ENCODE measurements around the gene RNF17. TPM values are rescaled to one million over a fixed set of nuclear protein-coding genes. Genes with fewer than 3 reads are reported as not detected.

RNF17 gene
- total RNA-seq, 2 experiments from 2014 or later = not detected

- no peaks in the 10 kb centered on the region for H3K4me1 Mint-ChIP-seq
- H3K4me3 Mint-ChIP-seq = no peak overlapping the region
- peaks cover 25% of the 10 kb centered on the region for H3K27me3 Mint-ChIP-seq
- peaks cover 8% of the 10 kb centered on the region for H3K36me3 Mint-ChIP-seq
- DNase-seq (no peak), ATAC-seq (no peak)
- CTCF ChIA-PET = no interaction called here
- no peaks in the 10 kb centered on the region for H3K9me3 Mint-ChIP-seq (ENCODE audit: low read depth)
- no peak overlapping the region for H3K27ac Mint-ChIP-seq
Measured at GRCh38 chr13:24878340-24878739, 114.4 kb downstream of the RNF17 start.

- DNase-seq = no peak
- H3K4me1 Mint-ChIP-seq = no peaks in the 10 kb centered on the region
Measured at GRCh38 chr13:24882665-24883064, 118.7 kb downstream of the RNF17 start.

GRCh38 chr13:24887759-24888158 is 123.8 kb downstream of the RNF17 start:
- H3K9me3 Mint-ChIP-seq (ENCODE audit: low read depth) = no peaks in the 10 kb centered on the region
- no peak overlapping the region for H3K4me3 Mint-ChIP-seq
- peaks cover 34% of the 10 kb centered on the region for H3K36me3 Mint-ChIP-seq
- CTCF ChIA-PET = no interaction called here
- H3K27ac Mint-ChIP-seq = no peak overlapping the region
- DNase-seq (no peak), ATAC-seq (no peak)
- no peaks in the 10 kb centered on the region for H3K27me3 Mint-ChIP-seq
- H3K4me1 Mint-ChIP-seq = peaks cover 2% of the 10 kb centered on the region

More at GRCh38 chr13:24882665-24883064, 118.7 kb downstream of the RNF17 start:
- H3K4me3 Mint-ChIP-seq = no peak overlapping the region
- H3K36me3 Mint-ChIP-seq = peaks cover 11% of the 10 kb centered on the region
- no peaks in the 10 kb centered on the region for H3K9me3 Mint-ChIP-seq (ENCODE audit: low read depth)
- CTCF ChIA-PET = no interaction called here
- no peak overlapping the region for H3K27ac Mint-ChIP-seq
- ATAC-seq = no peak
- no peaks in the 10 kb centered on the region for H3K27me3 Mint-ChIP-seq

GRCh38 chr13:24888291-24888931 is 124.4 kb downstream of the RNF17 start:
- DNase-seq = no peak
- ATAC-seq = no peak
- Mint-ChIP-seq H3K27me3 (no peaks in the 10 kb centered on the region), H3K4me1 (peaks cover 2% of the 10 kb centered on the region), H3K4me3 (no peak overlapping the region), H3K9me3 (ENCODE audit: low read depth) (no peaks in the 10 kb centered on the region), H3K27ac (no peak overlapping the region), H3K36me3 (peaks cover 34% of the 10 kb centered on the region)
- CTCF ChIA-PET = no interaction called here

- DNase-seq (no peak), ATAC-seq (no peak)
- H3K4me3 Mint-ChIP-seq = no peak overlapping the region
- H3K4me1 Mint-ChIP-seq = peaks cover 2% of the 10 kb centered on the region
- no peak overlapping the region for H3K27ac Mint-ChIP-seq
- no peaks in the 10 kb centered on the region for H3K27me3 Mint-ChIP-seq
- peaks cover 39% of the 10 kb centered on the region for H3K36me3 Mint-ChIP-seq
- no peaks in the 10 kb centered on the region for H3K9me3 Mint-ChIP-seq (ENCODE audit: low read depth)
- CTCF ChIA-PET = no interaction called here
Measured at GRCh38 chr13:24890256-24890655, 126.3 kb downstream of the RNF17 start.

- Mint-ChIP-seq H3K27me3 (no peaks in the 10 kb centered on the region), H3K4me1 (peaks cover 2% of the 10 kb centered on the region), H3K9me3 (ENCODE audit: low read depth) (no peaks in the 10 kb centered on the region), H3K27ac (no peak overlapping the region), H3K36me3 (peaks cover 38% of the 10 kb centered on the region), H3K4me3 (no peak overlapping the region)
- ATAC-seq (no peak), DNase-seq (no peak)
- CTCF ChIA-PET = no interaction called here
Measured at GRCh38 chr13:24891476-24892108, 127.6 kb downstream of the RNF17 start.

- H3K27me3 Mint-ChIP-seq = no peaks in the 10 kb centered on the region
- peaks cover 39% of the 10 kb centered on the region for H3K36me3 Mint-ChIP-seq
- H3K27ac Mint-ChIP-seq = no peak overlapping the region
- CTCF ChIA-PET = no interaction called here
- no peak for DNase-seq
- H3K9me3 Mint-ChIP-seq (ENCODE audit: low read depth) = no peaks in the 10 kb centered on the region
- H3K4me1 Mint-ChIP-seq = peaks cover 2% of the 10 kb centered on the region
- ATAC-seq = no peak
- H3K4me3 Mint-ChIP-seq = no peak overlapping the region
Measured at GRCh38 chr13:24892829-24893228, 128.9 kb downstream of the RNF17 start.

- ATAC-seq = no peak
- Mint-ChIP-seq H3K27me3 (no peaks in the 10 kb centered on the region), H3K4me3 (no peak overlapping the region), H3K4me1 (no peaks in the 10 kb centered on the region), H3K9me3 (ENCODE audit: low read depth) (no peaks in the 10 kb centered on the region), H3K36me3 (peaks cover 39% of the 10 kb centered on the region), H3K27ac (no peak overlapping the region)
- DNase-seq = no peak
- CTCF ChIA-PET = no interaction called here
Measured at GRCh38 chr13:24893863-24894262, 129.9 kb downstream of the RNF17 start.

- no peak overlapping the region for H3K4me3 Mint-ChIP-seq
- no peaks in the 10 kb centered on the region for H3K9me3 Mint-ChIP-seq (ENCODE audit: low read depth)
- ATAC-seq = no peak
- CTCF ChIA-PET = no interaction called here
- no peak for DNase-seq
- H3K36me3 Mint-ChIP-seq = peaks cover 41% of the 10 kb centered on the region
- H3K27ac Mint-ChIP-seq = no peak overlapping the region
- no peaks in the 10 kb centered on the region for H3K4me1 Mint-ChIP-seq
- H3K27me3 Mint-ChIP-seq = no peaks in the 10 kb centered on the region
Measured at GRCh38 chr13:24894277-24894971, 130.5 kb downstream of the RNF17 start.

GRCh38 chr13:24894972-24895300 is 131.0 kb downstream of the RNF17 start:
- CTCF ChIA-PET = no interaction called here
- DNase-seq (no peak), ATAC-seq (no peak)
- Mint-ChIP-seq H3K36me3 (peaks cover 41% of the 10 kb centered on the region), H3K4me1 (no peaks in the 10 kb centered on the region), H3K4me3 (no peak overlapping the region), H3K27ac (no peak overlapping the region), H3K27me3 (no peaks in the 10 kb centered on the region), H3K9me3 (ENCODE audit: low read depth) (no peaks in the 10 kb centered on the region)

- Mint-ChIP-seq H3K36me3 (peaks cover 38% of the 10 kb centered on the region), H3K9me3 (ENCODE audit: low read depth) (no peaks in the 10 kb centered on the region), H3K4me1 (no peaks in the 10 kb centered on the region), H3K27ac (no peak overlapping the region), H3K27me3 (no peaks in the 10 kb centered on the region), H3K4me3 (no peak overlapping the region)
- no peak for DNase-seq
- no peak for ATAC-seq
- CTCF ChIA-PET = no interaction called here
Measured at GRCh38 chr13:24896061-24896460, 132.1 kb downstream of the RNF17 start.

- H3K27me3 Mint-ChIP-seq = no peaks in the 10 kb centered on the region
- CTCF ChIA-PET = no interaction called here
- H3K4me1 Mint-ChIP-seq = no peaks in the 10 kb centered on the region
Measured at GRCh38 chr13:24897293-24897692, 133.3 kb downstream of the RNF17 start.

GRCh38 chr13:24899601-24900000 is 135.6 kb downstream of the RNF17 start:
- no peaks in the 10 kb centered on the region for H3K9me3 Mint-ChIP-seq (ENCODE audit: low read depth)
- ATAC-seq = no peak
- CTCF ChIA-PET = no interaction called here

More at GRCh38 chr13:24897293-24897692, 133.3 kb downstream of the RNF17 start:
- H3K9me3 Mint-ChIP-seq (ENCODE audit: low read depth) = no peaks in the 10 kb centered on the region
- no peak overlapping the region for H3K4me3 Mint-ChIP-seq
- no peak for ATAC-seq
- no peak overlapping the region for H3K27ac Mint-ChIP-seq
- H3K36me3 Mint-ChIP-seq = peaks cover 31% of the 10 kb centered on the region
- no peak for DNase-seq

GRCh38 chr13:24900507-24900906 is 136.5 kb downstream of the RNF17 start:
- Mint-ChIP-seq H3K36me3 (peaks cover 31% of the 10 kb centered on the region), H3K4me3 (no peak overlapping the region), H3K4me1 (peaks cover 3% of the 10 kb centered on the region), H3K9me3 (ENCODE audit: low read depth) (no peaks in the 10 kb centered on the region), H3K27ac (no peak overlapping the region), H3K27me3 (no peaks in the 10 kb centered on the region)
- no peak for ATAC-seq
- CTCF ChIA-PET = no interaction called here
- no peak for DNase-seq

More at GRCh38 chr13:24899601-24900000, 135.6 kb downstream of the RNF17 start:
- DNase-seq = no peak
- Mint-ChIP-seq H3K27ac (no peak overlapping the region), H3K4me3 (no peak overlapping the region), H3K36me3 (peaks cover 25% of the 10 kb centered on the region), H3K4me1 (no peaks in the 10 kb centered on the region), H3K27me3 (no peaks in the 10 kb centered on the region)

Measured in activated CD8-positive, alpha-beta memory T cell treated with anti-CD3 and anti-CD28 coated beads, Interleukin-2, amount 10 ng/mL, durations not matched to agents 7 days and 5 days (primary cell).